Heart left ventricle (tissue), 16 donors: ENCODE results near the gene BRIP1. TPM values are rescaled to one million over a fixed set of nuclear protein-coding genes. Genes with fewer than 3 reads are reported as not detected.

ENCODE experiments used
- ATAC-seq, 4 donors: fragments of 200-7000 bp; cut with Tn5 transposase; one replicate each; pipeline ENCODE4 v1.9.1; 2020 to 2022; ENCODE audit warnings: moderate library complexity in 4 of 4, mild to moderate bottlenecking in 3 of 4, moderate number of reproducible peaks in 1 of 4
- DNase-seq, 5 donors: peaks; one replicate each; pipeline ENCODE4 v3.0.0-alpha.2; 2020
- H3K27ac ChIP-seq, 12 donors: fragments of 200-600 bp; sonication (generic) in 4 of 12; one replicate each; pipeline versions ENCODE4 v1.5.0 to v1.8.0; 2016 to 2022; ENCODE audit warnings: mild to moderate bottlenecking in 2 of 12
- H3K27me3 ChIP-seq, 9 donors: fragments of 200-600 bp; sonication (generic) in 2 of 9; one replicate each; pipeline versions ENCODE4 v1.5.1 to v1.8.0; 2016 to 2022; ENCODE audit warnings: mild to moderate bottlenecking in 3 of 9
- H3K36me3 ChIP-seq, 9 donors: fragments of 200-600 bp; sonication (generic) in 2 of 9; one replicate each; pipeline versions ENCODE4 v1.5.0 to v1.8.0; 2018 to 2022; ENCODE audit warnings: mild to moderate bottlenecking in 2 of 9
- H3K4me1 ChIP-seq, 12 donors: fragments of 200-600 bp; sonication (generic) in 4 of 12; one replicate each; pipeline versions ENCODE4 v1.5.0 to v1.8.0; 2016 to 2022; ENCODE audit warnings: mild to moderate bottlenecking in 3 of 12
- H3K4me3 ChIP-seq, 12 donors: fragments of 200-600 bp; sonication (generic) in 4 of 12; one replicate each; pipeline versions ENCODE4 v1.5.0 to v1.8.0; 2017 to 2022; ENCODE audit warnings: mild to moderate bottlenecking in 9 of 12, moderate library complexity in 4 of 12
- H3K9me3 ChIP-seq, 12 donors: fragments of 200-600 bp; sonication (generic) in 4 of 12; one replicate each; pipeline versions ENCODE4 v1.5.0 to v1.8.0; 2016 to 2022; ENCODE audit warnings: mild to moderate bottlenecking in 1 of 12
- POLR2A ChIP-seq, 2 donors: fragments of 450-650 bp; IDR thresholded peaks; one replicate each; pipeline ENCODE4 v1.6.1; 2017; ENCODE audit warnings: antibody characterized with exemption in 2 of 2, mild to moderate bottlenecking in 2 of 2, moderate library complexity in 2 of 2
- WGBS, 4 donors: extraction: QIAGEN DNeasy Blood & Tissue Kit in 2 of 4; methylation state at CpG; one replicate each; pipeline versions ENCODE4 v1.1.5 to v1.1.7; 2013 to 2018; 5-methylcytosine and 5-hydroxymethylcytosine counted together
- intact Hi-C, 10 donors: fragments of 100-400 bp; cut with DNase I; formaldehyde crosslinking; loops; one replicate each; pipeline versions ENCODE4 v1.11.1 to v1.14.2; 2022
- polyA plus RNA-seq, 2 donors: library from polyadenylated mRNA; stranded (reverse); fragments of 200-250 nt; gene quantifications; one replicate each; pipeline ENCODE4 v1.2.3, GENCODE V29; 2013
- total RNA-seq, 9 donors: library from RNA; depleted of rRNA in 2 of 9; stranded (reverse); fragments of >200 nt in 2 of 9; fragmentation: NEBNext Ultra II Directional in 3 of 9; extraction: Animal tissue kit (Norgen Biotek cat#: 25700) in 3 of 9; gene quantifications; one replicate each; pipeline versions ENCODE4 v1.1.0 to v1.2.4, GENCODE V29; 2016 to 2023
- TF ChIP-seq, protein P1 (sequence below), 12 donors: fragments of 200-600 bp; sonication (generic) in 4 of 12; IDR thresholded peaks; one replicate each; pipeline versions ENCODE4 v1.5.0 to v1.8.0; 2018 to 2022; ENCODE audit warnings: antibody characterized with exemption in 12 of 12, mild to moderate bottlenecking in 5 of 12
- donor health status: ischemic (EF 13 %, LVEDD 7.1; RV severe dilation, severe dysfunction).
- donor health status: healthy with polysubstance abuse.
- donor health status: DM: no; HTN: yes; CAD: no.
- donor health status: DM: no; HTN: no; CAD: no.
- donor health status: ischemic (EF 25% LVEDD 6.9; RV normal size, moderate dysfunction).
- donor health status: ischemic (EF 25% LVEDD 5.7; RV mildly dilated, moderate dysfunction).
- donor health status: healthy.
- donor health status: DM: yes; HTN: yes; CAD: no.
- donor health status: ischemic (EF 35%, LVEDD 5.7; RV mildly dilated, moderate dysfunction).
- donor health status: nonischemic (EF 11% LVEDD 7.7; RV severe dilation, severe dysfunction).
- donor health status: DM: yes; HTN: yes; CAD: no.
- donor health status: PGD.
- donor health status: ischemic (EF 29% LVEDD 5.4; RV normal size, mild dysfunction).
- donor health status: nonischemic (EF 23%, LVEDD 6.1; RV moderate dilation, normal function).

Gene BRIP1
- total and polyA plus RNA-seq, 11 donors, result 0.04 to 2.2 (median 0.12) TPM; not detected in 3

GRCh38 chr17:61724777-61725176, 138.6 kb downstream of the BRIP1 start:
- Histone ChIP-seq H3K9me3 (peaks cover 0 to 5% (median 0%) of the 10 kb centered on the region in 12 donors), H3K4me3 (no peak overlapping the region), H3K27ac (no peak overlapping the region), H3K36me3 (no peaks in the 10 kb centered on the region), H3K4me1 (no peaks in the 10 kb centered on the region), H3K27me3 (no peaks in the 10 kb centered on the region)
- no peak for TF ChIP-seq POLR2A (IDR thresholded peaks at IDR 0.05)
- TF ChIP-seq, protein P1, sequence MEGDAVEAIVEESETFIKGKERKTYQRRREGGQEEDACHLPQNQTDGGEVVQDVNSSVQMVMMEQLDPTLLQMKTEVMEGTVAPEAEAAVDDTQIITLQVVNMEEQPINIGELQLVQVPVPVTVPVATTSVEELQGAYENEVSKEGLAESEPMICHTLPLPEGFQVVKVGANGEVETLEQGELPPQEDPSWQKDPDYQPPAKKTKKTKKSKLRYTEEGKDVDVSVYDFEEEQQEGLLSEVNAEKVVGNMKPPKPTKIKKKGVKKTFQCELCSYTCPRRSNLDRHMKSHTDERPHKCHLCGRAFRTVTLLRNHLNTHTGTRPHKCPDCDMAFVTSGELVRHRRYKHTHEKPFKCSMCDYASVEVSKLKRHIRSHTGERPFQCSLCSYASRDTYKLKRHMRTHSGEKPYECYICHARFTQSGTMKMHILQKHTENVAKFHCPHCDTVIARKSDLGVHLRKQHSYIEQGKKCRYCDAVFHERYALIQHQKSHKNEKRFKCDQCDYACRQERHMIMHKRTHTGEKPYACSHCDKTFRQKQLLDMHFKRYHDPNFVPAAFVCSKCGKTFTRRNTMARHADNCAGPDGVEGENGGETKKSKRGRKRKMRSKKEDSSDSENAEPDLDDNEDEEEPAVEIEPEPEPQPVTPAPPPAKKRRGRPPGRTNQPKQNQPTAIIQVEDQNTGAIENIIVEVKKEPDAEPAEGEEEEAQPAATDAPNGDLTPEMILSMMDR (IDR thresholded peaks at IDR 0.05), result no peak
- intact Hi-C loops, result no loop called here
- WGBS, 4 donors, result 92 to 100% (median 96%) methylated on average over 1 of the region's 1 CpG
- DNase-seq, result no peak
- ATAC-seq, result no peak

GRCh38 chr17:61723914-61724313, 139.4 kb downstream of the BRIP1 start:
- intact Hi-C loops, result no loop called here
- ATAC-seq (no peak), DNase-seq (no peak)
- TF ChIP-seq POLR2A (IDR thresholded peaks at IDR 0.05), result no peak
- TF ChIP-seq, protein P1 (IDR thresholded peaks at IDR 0.05), result no peak
- Histone ChIP-seq H3K36me3 (no peaks in the 10 kb centered on the region), H3K4me3 (no peak overlapping the region), H3K27ac (no peak overlapping the region), H3K4me1 (no peaks in the 10 kb centered on the region), H3K9me3 (peaks cover 0 to 7% (median 0%) of the 10 kb centered on the region in 12 donors), H3K27me3 (no peaks in the 10 kb centered on the region)
- 91 to 100% (median 98%) methylated on average over 1 of the region's 1 CpG for WGBS, 4 donors

- no peak for ATAC-seq
- TF ChIP-seq, protein P1 (IDR thresholded peaks at IDR 0.05), result no peak
- no peak for TF ChIP-seq POLR2A (IDR thresholded peaks at IDR 0.05)
These were observed 140.1 kb downstream of the BRIP1 start for GRCh38 chr17:61723183-61723582.

DNA sequence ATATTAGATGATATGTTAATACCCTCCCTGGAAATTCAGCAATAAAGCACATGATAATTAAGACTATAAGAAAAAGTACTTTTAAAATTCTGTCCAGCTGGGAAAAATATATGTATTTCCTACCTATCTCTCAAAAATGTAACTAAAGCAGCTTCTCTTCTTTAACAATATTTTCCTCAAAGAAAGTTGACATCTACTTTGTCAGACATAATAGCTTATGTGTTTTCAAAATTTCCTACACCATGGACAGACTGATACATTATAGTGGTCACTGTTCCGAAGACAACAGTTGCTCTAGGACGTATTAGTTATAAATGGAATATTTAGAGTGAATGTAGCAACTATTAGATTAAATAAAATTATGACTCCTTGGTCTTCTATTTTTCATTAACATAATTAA, 140.9 kb downstream of the BRIP1 start:
- no peaks in the 10 kb centered on the region for H3K27me3 ChIP-seq
- no peak overlapping the region for H3K4me3 ChIP-seq
- no peak overlapping the region for H3K27ac ChIP-seq
- no peak for TF ChIP-seq POLR2A (IDR thresholded peaks at IDR 0.05)
- TF ChIP-seq, protein P1 (IDR thresholded peaks at IDR 0.05), result no peak
- no peak for DNase-seq
- WGBS, 4 donors, result 94 to 98% (median 98%) methylated on average over 2 of the region's 2 CpGs
- no peak for ATAC-seq
- no peaks in the 10 kb centered on the region for H3K36me3 ChIP-seq
- intact Hi-C loops, result no loop called here
- no peaks in the 10 kb centered on the region for H3K4me1 ChIP-seq
- peaks cover 0 to 19% (median 6%) of the 10 kb centered on the region in 12 donors for H3K9me3 ChIP-seq

More at GRCh38 chr17:61723183-61723582, 140.1 kb downstream of the BRIP1 start:
- H3K27ac ChIP-seq, result no peak overlapping the region
- H3K36me3 ChIP-seq, result no peaks in the 10 kb centered on the region
- H3K27me3 ChIP-seq, result no peaks in the 10 kb centered on the region
- H3K4me3 ChIP-seq, result no peak overlapping the region
- intact Hi-C loops, result no loop called here
- peaks cover 0 to 13% (median 0%) of the 10 kb centered on the region in 12 donors for H3K9me3 ChIP-seq
- no peak for DNase-seq
- no peaks in the 10 kb centered on the region for H3K4me1 ChIP-seq
